ENCODE measurements around the gene AURKAIP1. TPM values are rescaled to one million over a fixed set of nuclear protein-coding genes. Genes with fewer than 3 reads are reported as not detected.
"Not testable (repeated sequence)": the region's sequence is repeated elsewhere in the genome, so short reads cannot be mapped to it uniquely, and the experiment has no call there.

Gene AURKAIP1
- total RNA-seq, 1 experiment from 2014 or later = 49.1 TPM

GRCh38 chr1:1419813-1420653 is 45.0 kb upstream of the AURKAIP1 start:
- Histone ChIP-seq H4K20me1 (ENCODE audit: insufficient read depth, low read depth, low read length) (no peaks in the 10 kb centered on the region), H3K79me2 (ENCODE audit: low read length) (no peaks in the 10 kb centered on the region), H3K4me2 (ENCODE audit: low read depth, low read length, poor library complexity, severe bottlenecking) (no peak overlapping the region), H3K9me3 (ENCODE audit: low read length) (no peaks in the 10 kb centered on the region), H3K36me3 (ENCODE audit: insufficient read depth, low read length) (no peaks in the 10 kb centered on the region), H3K9me2 (replicated peaks; ENCODE audit: insufficient read depth, low read length) (no peaks in the 10 kb centered on the region), H3K4me3 (ENCODE audit: low read length) (no peak overlapping the region), H2AFZ (ENCODE audit: low read length) (no peak overlapping the region), H3K9ac (ENCODE audit: low read length) (no peak overlapping the region), H3K27ac (ENCODE audit: low read length) (no peak overlapping the region), H3K4me1 (ENCODE audit: low read length) (no peaks in the 10 kb centered on the region), H3K27me3 (ENCODE audit: low read length) (no peaks in the 10 kb centered on the region)
- no peak for DNase-seq

- H4K20me1 ChIP-seq (ENCODE audit: insufficient read depth, low read depth, low read length) = no peaks in the 10 kb centered on the region
- H3K4me2 ChIP-seq (ENCODE audit: low read depth, low read length, poor library complexity, severe bottlenecking) = no peak overlapping the region
- no peak overlapping the region for H3K4me3 ChIP-seq (ENCODE audit: low read length)
- no peaks in the 10 kb centered on the region for H3K4me1 ChIP-seq (ENCODE audit: low read length)
- no peak overlapping the region for H3K27ac ChIP-seq (ENCODE audit: low read length)
- no peaks in the 10 kb centered on the region for H3K36me3 ChIP-seq (ENCODE audit: insufficient read depth, low read length)
- DNase-seq = no peak
- H3K9me2 ChIP-seq (replicated peaks; ENCODE audit: insufficient read depth, low read length) = no peaks in the 10 kb centered on the region
- no peaks in the 10 kb centered on the region for H3K27me3 ChIP-seq (ENCODE audit: low read length)
- H3K9ac ChIP-seq (ENCODE audit: low read length) = no peak overlapping the region
- H3K79me2 ChIP-seq (ENCODE audit: low read length) = no peaks in the 10 kb centered on the region
- H2AFZ ChIP-seq (ENCODE audit: low read length) = no peak overlapping the region
- no peaks in the 10 kb centered on the region for H3K9me3 ChIP-seq (ENCODE audit: low read length)
These were observed 44.4 kb upstream of the AURKAIP1 start for GRCh38 chr1:1419363-1419812.

- DNase-seq = no peak
- Histone ChIP-seq H3K36me3 (ENCODE audit: insufficient read depth, low read length) (no peaks in the 10 kb centered on the region), H3K4me3 (ENCODE audit: low read length) (no peak overlapping the region), H3K79me2 (ENCODE audit: low read length) (no peaks in the 10 kb centered on the region), H3K4me2 (ENCODE audit: low read depth, low read length, poor library complexity, severe bottlenecking) (no peak overlapping the region), H3K27me3 (ENCODE audit: low read length) (no peaks in the 10 kb centered on the region), H2AFZ (ENCODE audit: low read length) (no peak overlapping the region), H3K9me3 (ENCODE audit: low read length) (no peaks in the 10 kb centered on the region), H3K9me2 (replicated peaks; ENCODE audit: insufficient read depth, low read length) (no peaks in the 10 kb centered on the region), H3K4me1 (ENCODE audit: low read length) (no peaks in the 10 kb centered on the region), H3K27ac (ENCODE audit: low read length) (no peak overlapping the region), H3K9ac (ENCODE audit: low read length) (no peak overlapping the region), H4K20me1 (ENCODE audit: insufficient read depth, low read depth, low read length) (no peaks in the 10 kb centered on the region)
These were observed 43.7 kb upstream of the AURKAIP1 start for GRCh38 chr1:1418464-1419362.

- not testable (repeated sequence) for H3K4me3 ChIP-seq (ENCODE audit: low read length); H3K36me3 ChIP-seq (ENCODE audit: insufficient read depth, low read length); H3K9me3 ChIP-seq (ENCODE audit: low read length); H2AFZ ChIP-seq (ENCODE audit: low read length); H3K9ac ChIP-seq (ENCODE audit: low read length); H3K9me2 ChIP-seq (replicated peaks; ENCODE audit: insufficient read depth, low read length); H4K20me1 ChIP-seq (ENCODE audit: insufficient read depth, low read depth, low read length); H3K27ac ChIP-seq (ENCODE audit: low read length); H3K4me1 ChIP-seq (ENCODE audit: low read length); H3K27me3 ChIP-seq (ENCODE audit: low read length); H3K4me2 ChIP-seq (ENCODE audit: low read depth, low read length, poor library complexity, severe bottlenecking); DNase-seq; H3K79me2 ChIP-seq (ENCODE audit: low read length)
These were observed 42.9 kb upstream of the AURKAIP1 start for GRCh38 chr1:1417825-1418463.

- H3K4me1 ChIP-seq (ENCODE audit: low read length); H2AFZ ChIP-seq (ENCODE audit: low read length); H3K79me2 ChIP-seq (ENCODE audit: low read length); H4K20me1 ChIP-seq (ENCODE audit: insufficient read depth, low read depth, low read length); H3K9me2 ChIP-seq (replicated peaks; ENCODE audit: insufficient read depth, low read length); H3K9ac ChIP-seq (ENCODE audit: low read length); H3K4me2 ChIP-seq (ENCODE audit: low read depth, low read length, poor library complexity, severe bottlenecking); DNase-seq; H3K27me3 ChIP-seq (ENCODE audit: low read length); H3K27ac ChIP-seq (ENCODE audit: low read length); H3K36me3 ChIP-seq (ENCODE audit: insufficient read depth, low read length); H3K9me3 ChIP-seq (ENCODE audit: low read length); H3K4me3 ChIP-seq (ENCODE audit: low read length): not testable (repeated sequence)
These were observed 42.4 kb upstream of the AURKAIP1 start for GRCh38 chr1:1417396-1417795.

GRCh38 chr1:1415751-1416150 is 40.7 kb upstream of the AURKAIP1 start:
- H3K9me2 ChIP-seq (replicated peaks; ENCODE audit: insufficient read depth, low read length) = no peaks in the 10 kb centered on the region
- no peak overlapping the region for H3K9ac ChIP-seq (ENCODE audit: low read length)
- no peaks in the 10 kb centered on the region for H3K9me3 ChIP-seq (ENCODE audit: low read length)
- H2AFZ ChIP-seq (ENCODE audit: low read length) = no peak overlapping the region
- no peak overlapping the region for H3K27ac ChIP-seq (ENCODE audit: low read length)
- no peaks in the 10 kb centered on the region for H3K27me3 ChIP-seq (ENCODE audit: low read length)
- H4K20me1 ChIP-seq (ENCODE audit: insufficient read depth, low read depth, low read length) = no peaks in the 10 kb centered on the region
- no peaks in the 10 kb centered on the region for H3K79me2 ChIP-seq (ENCODE audit: low read length)
- H3K4me1 ChIP-seq (ENCODE audit: low read length) = no peaks in the 10 kb centered on the region
- DNase-seq = no peak
- no peak overlapping the region for H3K4me3 ChIP-seq (ENCODE audit: low read length)
- H3K4me2 ChIP-seq (ENCODE audit: low read depth, low read length, poor library complexity, severe bottlenecking) = no peak overlapping the region
- H3K36me3 ChIP-seq (ENCODE audit: insufficient read depth, low read length) = no peaks in the 10 kb centered on the region

- DNase-seq = not testable (repeated sequence)
These were observed 37.4 kb upstream of the AURKAIP1 start for GRCh38 chr1:1412311-1412902.

More at GRCh38 chr1:1412311-1412902, 37.4 kb upstream of the AURKAIP1 start:
- not testable (repeated sequence) for H3K4me3 ChIP-seq (ENCODE audit: low read length); H3K4me1 ChIP-seq (ENCODE audit: low read length); H3K4me2 ChIP-seq (ENCODE audit: low read depth, low read length, poor library complexity, severe bottlenecking); H3K27ac ChIP-seq (ENCODE audit: low read length); H3K9ac ChIP-seq (ENCODE audit: low read length); H2AFZ ChIP-seq (ENCODE audit: low read length); H3K27me3 ChIP-seq (ENCODE audit: low read length); H3K36me3 ChIP-seq (ENCODE audit: insufficient read depth, low read length); H3K9me2 ChIP-seq (replicated peaks; ENCODE audit: insufficient read depth, low read length); H3K9me3 ChIP-seq (ENCODE audit: low read length)
- peaks cover 17% of the 10 kb centered on the region; the same call in 1 of the 2 replicates for H4K20me1 ChIP-seq (ENCODE audit: insufficient read depth, low read depth, low read length)
- peaks cover 17% of the 10 kb centered on the region for H3K79me2 ChIP-seq (ENCODE audit: low read length)

Data from Karpas-422 (cell line).